WTC11 (cell line): ENCODE measurements around the gene PRR14L. TPM values are rescaled to one million over a fixed set of nuclear protein-coding genes. Genes with fewer than 3 reads are reported as not detected.

Experiments used
- ATAC-seq: fragments of 200-7000 bp; cut with Tn5 transposase; 2 replicates; pipeline ENCODE4 v1.10.0; 2021; ENCODE audit warnings: mild to moderate bottlenecking, moderate library complexity
- CTCF ChIA-PET: fragments of 300-600 bp; sonication (Branson Sonifier 250); formaldehyde crosslinking; loops from one replicate; lab custom pipeline; 2021; ENCODE audit warnings: antibody characterized with exemption; lab: Charles Lee
- POLR2A ChIA-PET: fragments of 350-600 bp; sonication (Branson Sonifier 250); formaldehyde crosslinking; loops from one replicate; lab custom pipeline; 2021; ENCODE audit warnings: antibody characterized with exemption; lab: Charles Lee
- DNase-seq: peaks from one replicate; pipeline ENCODE4 v3.0.0; 2021; ENCODE audit warnings: low spot score
- H3K27ac Mint-ChIP-seq: 2 replicates; pipeline ENCODE4 v1.8.0; 2021; ENCODE audit warnings: mixed read lengths
- H3K27me3 Mint-ChIP-seq: 2 replicates; pipeline ENCODE4 v1.8.0; 2021; ENCODE audit warnings: low read depth, mild to moderate bottlenecking, moderate library complexity, mixed read lengths
- H3K36me3 Mint-ChIP-seq: 2 replicates; pipeline ENCODE4 v1.8.0; 2021; ENCODE audit warnings: mixed read lengths
- H3K4me1 Mint-ChIP-seq: 2 replicates; pipeline ENCODE4 v1.8.0; 2022; ENCODE audit warnings: mixed read lengths
- H3K4me3 Mint-ChIP-seq: 2 replicates; pipeline ENCODE4 v1.8.0; 2021; ENCODE audit warnings: mild to moderate bottlenecking, moderate library complexity, mixed read lengths
- H3K9me3 Mint-ChIP-seq: 2 replicates; pipeline ENCODE4 v1.8.0; 2021; ENCODE audit warnings: mixed read lengths
- AFF4 ChIP-seq: sonication (generic); formaldehyde crosslinking; IDR thresholded peaks from 2 replicates; pipeline ENCODE4 v1.8.1; 2023; ENCODE audit warnings: mild to moderate bottlenecking, missing genetic modification reagents, borderline replicate concordance
- ATF2 ChIP-seq: sonication (generic); formaldehyde crosslinking; IDR thresholded peaks from 2 replicates; pipeline ENCODE4 v1.8.1; 2022; ENCODE audit warnings: low read depth, missing genetic modification reagents, borderline replicate concordance
- E2F4 ChIP-seq: sonication (generic); formaldehyde crosslinking; IDR thresholded peaks from 2 replicates; pipeline ENCODE4 v1.8.1; 2022; ENCODE audit warnings: low read depth, mild to moderate bottlenecking, moderate library complexity, missing genetic modification reagents, borderline replicate concordance
- ELF4 ChIP-seq: sonication (generic); formaldehyde crosslinking; IDR thresholded peaks from 2 replicates; pipeline ENCODE4 v1.8.1; 2022; ENCODE audit warnings: low read depth, mild to moderate bottlenecking, moderate library complexity, missing genetic modification reagents
- ESRRA ChIP-seq: sonication (generic); formaldehyde crosslinking; IDR thresholded peaks from 2 replicates; pipeline ENCODE4 v1.8.1; 2022; ENCODE audit warnings: mild to moderate bottlenecking, missing genetic modification reagents, borderline replicate concordance
- ETV6 ChIP-seq: sonication (generic); formaldehyde crosslinking; IDR thresholded peaks from 2 replicates; pipeline ENCODE4 v1.8.1; 2022; ENCODE audit warnings: mild to moderate bottlenecking, missing genetic modification reagents
- FOXK1 ChIP-seq: sonication (generic); formaldehyde crosslinking; IDR thresholded peaks from 2 replicates; pipeline ENCODE4 v1.8.0; 2022; ENCODE audit warnings: mild to moderate bottlenecking, moderate library complexity, missing genetic modification reagents
- GTF2I ChIP-seq: fragments of 250-450 bp; sonication (Bioruptor Pico); conservative IDR thresholded peaks from 2 replicates; pipeline ENCODE4 v1.4.0; 2021; ENCODE audit warnings: mild to moderate bottlenecking
- IRF1 ChIP-seq: sonication (generic); formaldehyde crosslinking; IDR thresholded peaks from 2 replicates; pipeline ENCODE4 v1.8.0; 2023; ENCODE audit warnings: missing genetic modification reagents
- IRF2 ChIP-seq: sonication (generic); formaldehyde crosslinking; IDR thresholded peaks from 2 replicates; pipeline ENCODE4 v1.8.0; 2022; ENCODE audit warnings: low read depth, missing genetic modification reagents, borderline replicate concordance
- JAZF1 ChIP-seq: fragments of 250-450 bp; sonication (Bioruptor Pico); IDR thresholded peaks from 2 replicates; pipeline ENCODE4 v1.9.0; 2021; ENCODE audit warnings: moderate library complexity, mild to moderate bottlenecking, inconsistent platforms
- NR2C2 ChIP-seq: sonication (generic); formaldehyde crosslinking; IDR thresholded peaks from 2 replicates; pipeline ENCODE4 v1.8.0; 2022; ENCODE audit warnings: mild to moderate bottlenecking, missing genetic modification reagents
- NR3C1 ChIP-seq: sonication (generic); formaldehyde crosslinking; conservative IDR thresholded peaks from 2 replicates; pipeline ENCODE4 v1.8.1; 2023; ENCODE audit warnings: low read depth, mild to moderate bottlenecking, missing genetic modification reagents
- SP1 ChIP-seq: sonication (generic); formaldehyde crosslinking; conservative IDR thresholded peaks from 2 replicates; pipeline ENCODE4 v1.8.1; 2022; ENCODE audit warnings: missing genetic modification reagents
- TEAD1 ChIP-seq: sonication (generic); formaldehyde crosslinking; IDR thresholded peaks from 2 replicates; pipeline ENCODE4 v1.8.0; 2022; ENCODE audit warnings: mild to moderate bottlenecking, missing genetic modification reagents
- TP53 ChIP-seq: sonication (generic); formaldehyde crosslinking; IDR thresholded peaks from 2 replicates; pipeline ENCODE4 v1.8.1; 2023; ENCODE audit warnings: mild to moderate bottlenecking, missing genetic modification reagents
- USF1 ChIP-seq: sonication (generic); formaldehyde crosslinking; IDR thresholded peaks from 2 replicates; pipeline ENCODE4 v1.8.0; 2022; ENCODE audit warnings: mild to moderate bottlenecking, missing genetic modification reagents
- USF2 ChIP-seq: sonication (generic); formaldehyde crosslinking; IDR thresholded peaks from 2 replicates; pipeline ENCODE4 v1.8.1; 2023; ENCODE audit warnings: mild to moderate bottlenecking, missing genetic modification reagents, moderate library complexity
- ZMAT4 ChIP-seq: fragments of 250-450 bp; sonication (Bioruptor Pico); IDR thresholded peaks from 2 replicates; pipeline ENCODE4 v1.9.0; 2021; ENCODE audit warnings: mild to moderate bottlenecking
- ZNF416 ChIP-seq: fragments of 250-450 bp; sonication (Bioruptor Pico); IDR thresholded peaks from 2 replicates; pipeline ENCODE4 v1.9.0; 2021; ENCODE audit warnings: mild to moderate bottlenecking, inconsistent platforms
- total RNA-seq: library from RNA; stranded (reverse); gene quantifications from 3 replicates; pipeline ENCODE4 v1.2.3, GENCODE V29; 2021

The PRR14L gene
- total RNA-seq, 1 experiment from 2014 or later, result 90.1 TPM

GRCh38 chr22:31768422-31769059, 18.6 kb upstream of the PRR14L start:
- H3K27me3 Mint-ChIP-seq, result no peaks in the 10 kb centered on the region
- H3K4me1 Mint-ChIP-seq, result no peaks in the 10 kb centered on the region
- ChIA-PET POLR2A (interaction anchor here (0.6 kb wide), 1 partner anchor 97 kb away, joined by 4 read pairs; no protein-coding TSS in a partner anchor), CTCF (no interaction called here)
- no peak overlapping the region for H3K4me3 Mint-ChIP-seq
- no peaks in the 10 kb centered on the region for H3K9me3 Mint-ChIP-seq
- DNase-seq (no peak), ATAC-seq (no peak)
- no peak overlapping the region for H3K27ac Mint-ChIP-seq
- TF ChIP-seq FOXK1 (CRISPR knock-in tag) (no peak), ATF2 (CRISPR knock-in tag) (no peak), JAZF1 (CRISPR knock-in tag) (no peak), ZNF416 (CRISPR knock-in tag) (no peak), IRF1 (CRISPR knock-in tag) (no peak), ETV6 (CRISPR knock-in tag) (no peak), USF1 (no peak), NR2C2 (no peak), IRF2 (CRISPR knock-in tag) (no peak), NR3C1 (CRISPR knock-in tag) (no peak), ZMAT4 (CRISPR knock-in tag) (no peak), AFF4 (CRISPR knock-in tag) (no peak), GTF2I (no peak), TEAD1 (CRISPR knock-in tag) (no peak), ELF4 (no peak), ESRRA (CRISPR knock-in tag) (no peak), E2F4 (CRISPR knock-in tag) (no peak), USF2 (CRISPR knock-in tag) (no peak), TP53 (no peak), SP1 (no peak)
- peaks cover 41% of the 10 kb centered on the region for H3K36me3 Mint-ChIP-seq
